Tibial nerve (tissue), 4 donors: ENCODE measurements around the gene RPTOR.

Experiments
- CTCF ChIP-seq, 5 experiments: fragments of 200-600 bp in 3 of 5; fragments of 450-650 bp in 2 of 5; sonication (generic) in 3 of 5; IDR thresholded peaks; one replicate each; pipeline ENCODE4 v1.5.1; 2016 to 2019; ENCODE audit warnings: antibody characterized with exemption in 5 of 5, mild to moderate bottlenecking in 3 of 5, moderate library complexity in 2 of 5
- EP300 ChIP-seq, 2 donors: sonication (generic); formaldehyde crosslinking; IDR thresholded peaks; one replicate each; pipeline ENCODE4 v1.6.1; 2017; ENCODE audit warnings: antibody characterized with exemption in 2 of 2, mild to moderate bottlenecking in 1 of 2
- POLR2A ChIP-seq, 2 donors: fragments of 450-650 bp; IDR thresholded peaks; one replicate each; pipeline ENCODE4 v1.6.1; 2017; ENCODE audit warnings: antibody characterized with exemption in 2 of 2, mild to moderate bottlenecking in 2 of 2, moderate library complexity in 2 of 2

- TF ChIP-seq CTCF (IDR thresholded peaks at IDR 0.05) (no peak), POLR2A (IDR thresholded peaks at IDR 0.05) (no peak), EP300 (IDR thresholded peaks at IDR 0.05) (no peak)
These were observed 301.4 kb downstream of the RPTOR start for GRCh38 chr17:80845863-80846671.
